ENCODE data around the gene ANXA4. TPM values are rescaled to one million over a fixed set of nuclear protein-coding genes. Genes with fewer than 3 reads are reported as not detected.

The ANXA4 gene
- total RNA-seq: 100 to 1,000 TPM in 1 of 8 experiments, 10 to 100 TPM in 3, 1 to 10 TPM in 4; 3.3 to 104 (median 11.1) TPM

DNA sequence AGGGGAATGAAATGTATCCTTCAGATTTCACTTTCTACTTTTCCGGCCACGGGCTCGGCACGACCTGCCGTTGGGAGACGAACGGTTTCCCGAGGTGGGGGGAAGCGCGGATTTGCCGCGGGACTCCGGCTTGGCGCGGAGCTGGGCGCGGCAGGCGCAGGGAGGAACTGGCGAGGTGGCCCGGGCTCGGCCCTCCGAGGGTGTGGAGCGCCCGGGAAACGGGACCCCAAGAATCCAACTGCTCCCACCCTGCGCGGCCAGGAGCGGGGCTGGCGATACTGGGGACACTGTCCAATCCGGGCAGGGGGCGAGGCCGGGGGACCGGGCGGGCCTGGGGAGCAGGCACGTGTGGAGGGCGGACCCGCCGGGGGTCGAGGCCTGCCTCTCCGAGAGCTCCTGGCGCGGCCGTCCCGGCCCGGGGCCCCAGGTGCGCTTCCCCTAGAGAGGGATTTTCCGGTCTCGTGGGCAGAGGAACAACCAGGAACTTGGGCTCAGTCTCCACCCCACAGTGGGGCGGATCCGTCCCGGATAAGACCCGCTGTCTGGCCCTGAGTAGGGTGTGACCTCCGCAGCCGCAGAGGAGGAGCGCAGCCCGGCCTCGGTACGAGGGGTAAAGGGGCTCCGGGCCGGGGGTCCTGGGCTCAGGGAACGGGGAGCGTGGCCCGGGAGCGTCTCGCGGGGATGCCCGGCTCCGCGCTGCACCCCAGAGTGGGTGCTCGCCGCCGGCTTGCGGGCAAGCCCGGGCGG is at the start of gene ANXA4:
Gene ANXA4, plus strand, starts transcription at position 560 of the 747 bp plus-strand sequence. CDS start 39,432 bp downstream, outside the sequence.
- WGBS, 10 experiments: 0 to 27% (median 8%) methylated on average over 2 to 5 of the region's 75 CpGs; no CpG with 5 or more reads in 7 of the 10 experiments
- no peak within 1 kb of the TSS for H3K27ac ChIP-seq
- no peaks in the 10 kb centered on the region for H3K4me1 ChIP-seq (replicated peaks in 1 of 2)
- ATAC-seq (replicated peaks in 6 of 8): peak; percentile 66 to 88 (median 80)
- in situ Hi-C loops (cut with MboI; ENCODE audit: low pct_unique_long_range_greater_than_20kb in 2 of 9, low sequenced_read_pairs in 9 of 9, unreplicated experiment in 9 of 9): no loop called here
- H3K4me3 ChIP-seq: peak within 1 kb of the TSS; percentile 12 to 35 (median 32)

DNA sequence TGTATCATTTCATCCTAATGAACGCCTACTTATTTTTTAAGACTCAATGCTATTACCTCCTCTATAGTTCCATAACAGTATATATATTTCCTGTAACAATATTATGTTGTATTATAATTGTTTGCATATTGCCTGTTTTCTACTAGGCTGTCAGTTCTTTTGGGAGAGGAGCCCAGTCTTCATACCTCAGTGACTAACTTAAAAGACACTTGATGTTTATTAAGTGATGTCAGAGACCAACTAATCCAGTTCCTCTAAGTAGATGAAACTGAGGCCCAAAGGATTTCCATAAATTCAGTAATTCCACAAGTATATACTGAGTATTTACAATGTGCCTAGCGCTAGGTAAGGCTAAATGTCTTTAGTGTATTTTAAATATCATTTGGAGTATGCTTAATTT is 49.5 kb upstream of the ANXA4 start:
- ATAC-seq (replicated peaks in 6 of 8): no peak
- in situ Hi-C loops (cut with MboI; ENCODE audit: low pct_unique_long_range_greater_than_20kb in 2 of 9, low sequenced_read_pairs in 9 of 9, unreplicated experiment in 9 of 9): no loop called here
- Histone ChIP-seq H3K4me3 (no peak overlapping the region), H3K4me1 (replicated peaks in 1 of 2) (peaks cover 0 to 9% of the 10 kb centered on the region in 2 donors), H3K27ac (no peak overlapping the region)
- 88 to 100% (median 100%) methylated on average over 1 to 2 of the region's 2 CpGs for WGBS, 10 experiments

DNA sequence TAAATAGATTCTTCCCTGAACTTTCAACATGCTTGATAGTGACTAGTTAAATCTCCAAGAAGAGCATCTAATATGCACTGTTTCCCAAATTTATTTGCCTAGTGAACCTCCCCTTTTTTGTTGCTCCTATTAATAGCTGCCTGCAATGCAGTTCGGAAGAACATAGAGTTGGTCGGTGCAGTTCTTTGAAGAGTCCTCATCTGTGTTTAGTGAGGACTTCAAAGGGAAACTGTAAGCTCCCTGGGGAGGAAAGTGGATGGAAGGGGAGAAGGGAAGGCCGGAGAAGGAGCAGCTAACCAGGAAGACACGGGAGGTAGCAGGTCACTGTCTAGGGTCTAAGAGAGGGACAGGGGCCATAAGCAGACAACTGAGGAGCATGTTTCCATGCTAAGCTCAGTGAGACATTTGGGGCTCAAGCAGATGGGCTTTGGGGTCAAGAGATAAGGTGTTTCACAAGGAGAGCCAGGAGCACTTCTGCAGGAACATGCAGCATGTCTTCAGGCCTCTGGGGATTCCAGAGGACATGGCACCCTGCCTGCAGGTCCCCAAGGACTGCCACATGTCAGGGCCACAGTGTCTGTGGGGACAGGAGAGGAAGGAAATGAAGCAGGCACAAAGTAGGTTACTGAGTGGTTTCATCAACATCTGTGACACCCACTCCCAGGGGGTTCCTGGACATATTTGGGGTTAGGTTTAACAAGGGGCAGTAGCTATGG is 48.7 kb upstream of the ANXA4 start:
- H3K4me3 ChIP-seq: no peak overlapping the region
- H3K27ac ChIP-seq: no peak overlapping the region
- WGBS, 10 experiments: 33 to 100% (median 70%) methylated on average over 1 to 4 of the region's 4 CpGs; no CpG with 5 or more reads in 2 of the 10 experiments
- ATAC-seq (replicated peaks in 6 of 8): no peak
- in situ Hi-C loops (cut with MboI; ENCODE audit: low pct_unique_long_range_greater_than_20kb in 2 of 9, low sequenced_read_pairs in 9 of 9, unreplicated experiment in 9 of 9): no loop called here
- peaks cover 0 to 9% of the 10 kb centered on the region in 2 donors for H3K4me1 ChIP-seq (replicated peaks in 1 of 2)

DNA sequence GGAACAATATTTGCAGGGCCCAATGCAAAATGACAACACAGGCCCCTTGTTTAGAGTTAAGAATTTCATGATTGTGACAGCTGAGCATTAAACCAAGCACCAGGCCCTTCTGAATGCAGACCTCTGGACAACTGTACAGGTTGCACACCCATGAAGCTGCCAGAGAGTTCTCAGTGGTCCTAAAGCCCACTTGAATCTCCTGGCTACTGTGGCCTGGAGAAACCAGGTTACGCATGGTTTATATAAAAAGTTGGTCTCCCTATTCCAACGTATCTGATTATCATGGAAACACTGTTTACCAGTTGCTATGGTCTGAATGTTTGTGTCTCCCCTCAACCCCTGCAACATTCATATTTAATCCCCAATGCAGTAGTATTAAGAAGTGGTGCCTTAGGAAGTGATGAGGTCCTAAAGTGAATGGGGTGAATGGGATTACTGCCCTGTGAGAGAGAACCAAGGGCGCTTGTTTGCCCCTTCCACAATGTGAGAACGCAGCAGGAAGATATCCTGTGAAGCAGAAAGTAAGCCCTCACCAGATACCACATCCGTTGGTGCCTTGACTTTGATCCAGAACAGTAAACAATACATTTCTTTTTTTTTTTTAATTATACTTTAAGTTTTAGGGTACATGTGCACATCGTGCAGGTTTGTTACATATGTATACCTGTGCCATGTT is 48.0 kb upstream of the ANXA4 start:
- peaks cover 0 to 9% of the 10 kb centered on the region in 2 donors for H3K4me1 ChIP-seq (replicated peaks in 1 of 2)
- no peak overlapping the region for H3K4me3 ChIP-seq
- no peak for ATAC-seq (replicated peaks in 6 of 8)
- WGBS, 10 experiments: 67 to 100% (median 85%) methylated on average over 1 to 5 of the region's 6 CpGs; no CpG with 5 or more reads in 2 of the 10 experiments
- in situ Hi-C loops (cut with MboI; ENCODE audit: low pct_unique_long_range_greater_than_20kb in 2 of 9, low sequenced_read_pairs in 9 of 9, unreplicated experiment in 9 of 9): no loop called here
- no peak overlapping the region for H3K27ac ChIP-seq

DNA sequence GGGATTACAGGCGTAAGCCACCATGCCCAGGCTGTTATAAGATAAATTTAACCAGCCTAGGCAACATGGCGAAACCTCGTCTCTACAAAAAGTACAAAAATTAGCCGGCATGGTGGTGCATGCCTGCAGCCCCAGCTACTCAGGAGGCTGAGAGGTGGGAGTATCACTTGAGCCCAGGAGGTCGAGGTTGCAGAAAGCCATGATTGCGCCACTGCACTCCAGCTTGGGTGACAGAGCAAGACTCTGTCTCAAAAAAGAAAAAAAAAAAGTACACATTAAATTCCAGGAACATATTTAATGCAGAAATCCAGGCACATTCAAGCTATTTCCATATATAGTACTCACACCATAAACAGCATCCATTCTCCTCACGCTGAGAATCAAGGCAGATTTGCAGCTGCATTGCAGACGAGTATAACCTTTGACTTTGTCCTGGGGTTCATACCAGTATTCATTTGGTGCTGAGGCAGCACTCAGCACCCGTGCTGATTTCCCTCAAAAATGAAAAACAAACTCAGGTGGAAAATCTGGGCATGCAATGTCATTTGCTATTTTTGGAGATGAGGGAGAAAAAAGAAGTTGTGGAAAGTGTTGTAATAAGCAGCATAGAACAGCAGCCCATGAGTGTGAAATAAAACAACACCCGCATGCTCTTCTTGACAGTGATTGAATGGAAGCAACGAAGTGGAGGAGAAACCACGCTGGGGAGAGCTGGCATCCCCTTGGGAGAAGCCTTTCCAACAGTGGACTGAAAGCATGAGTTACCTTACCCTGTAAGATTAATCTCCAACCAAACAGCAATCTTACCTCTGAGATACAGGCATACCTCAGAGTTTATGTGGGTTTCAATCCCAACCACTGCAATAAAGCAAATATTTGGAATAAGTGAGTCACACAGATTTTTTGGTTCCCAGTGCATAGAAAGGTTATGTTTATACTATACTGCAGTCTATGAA is 46.8 kb upstream of the ANXA4 start:
- 15 to 70% (median 41%) methylated on average over 2 to 11 of the region's 12 CpGs; no CpG with 5 or more reads in 1 of the 10 experiments for WGBS, 10 experiments

DNA sequence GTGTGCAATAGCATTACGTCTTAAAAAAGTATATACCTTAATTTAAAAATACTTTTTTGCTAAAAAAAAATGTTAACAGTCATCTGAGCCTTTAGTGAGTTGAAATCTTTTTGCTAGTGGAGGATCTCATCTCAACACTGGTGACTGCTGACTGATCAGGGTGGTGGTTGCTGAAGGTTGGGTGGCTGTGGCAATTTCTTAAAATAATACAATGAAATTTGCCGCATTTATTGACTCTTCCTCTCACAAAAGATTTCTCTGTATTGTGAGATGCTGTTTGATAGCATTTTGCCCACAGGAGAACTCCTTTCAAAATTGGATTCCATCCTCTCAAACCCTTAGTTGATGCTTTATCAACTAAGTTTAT is 46.1 kb upstream of the ANXA4 start:
- Histone ChIP-seq H3K4me3 (no peak overlapping the region), H3K4me1 (replicated peaks in 1 of 2) (peaks cover 0 to 9% of the 10 kb centered on the region in 2 donors), H3K27ac (no peak overlapping the region)
- in situ Hi-C loops (cut with MboI; ENCODE audit: low pct_unique_long_range_greater_than_20kb in 2 of 9, low sequenced_read_pairs in 9 of 9, unreplicated experiment in 9 of 9): no loop called here
- WGBS, 10 experiments: 0 to 100% (median 53%) methylated on average over 1 to 2 of the region's 2 CpGs; no CpG with 5 or more reads in 1 of the 10 experiments
- ATAC-seq (replicated peaks in 6 of 8): no peak

More for the DNA sequence above, 46.8 kb upstream of the ANXA4 start:
- no peak overlapping the region for H3K4me3 ChIP-seq
- no peak overlapping the region for H3K27ac ChIP-seq
- ATAC-seq (replicated peaks in 6 of 8): peak in 5 of 8 experiments; percentile 10 to 72 (median 43)
- in situ Hi-C loops (cut with MboI; ENCODE audit: low pct_unique_long_range_greater_than_20kb in 2 of 9, low sequenced_read_pairs in 9 of 9, unreplicated experiment in 9 of 9): no loop called here
- peaks cover 0 to 9% of the 10 kb centered on the region in 2 donors for H3K4me1 ChIP-seq (replicated peaks in 1 of 2)

DNA sequence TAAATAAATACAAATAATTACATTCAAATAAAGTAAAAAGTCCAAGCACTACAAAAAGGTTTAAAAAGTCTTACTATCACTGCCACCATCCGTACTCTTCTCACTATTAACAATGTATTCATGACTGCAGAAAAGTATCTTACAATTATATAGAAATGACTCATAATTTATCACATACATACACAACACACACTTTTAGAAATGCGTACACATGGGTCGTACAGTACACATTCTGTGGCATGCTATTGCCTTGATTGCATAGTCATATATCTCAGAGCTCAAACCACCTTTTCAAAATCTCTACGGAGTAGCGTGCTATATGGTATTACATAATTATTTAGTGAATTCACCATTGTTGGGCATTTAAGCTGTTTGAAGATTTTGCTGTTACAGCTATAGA is 41.6 kb upstream of the ANXA4 start:
- in situ Hi-C loops (cut with MboI; ENCODE audit: low pct_unique_long_range_greater_than_20kb in 2 of 9, low sequenced_read_pairs in 9 of 9, unreplicated experiment in 9 of 9): loop anchor here in 4 of 9 experiments (10.0 to 25.0 kb wide), 3 partner anchors 112 to 146 kb away; no protein-coding TSS in a partner anchor
- Histone ChIP-seq H3K4me3 (no peak overlapping the region), H3K27ac (no peak overlapping the region), H3K4me1 (replicated peaks in 1 of 2) (peaks cover 0 to 2% of the 10 kb centered on the region in 2 donors)
- no peak for ATAC-seq (replicated peaks in 6 of 8)
- WGBS, 10 experiments: 20 to 100% (median 96%) methylated on average over 1 to 5 of the region's 5 CpGs; no CpG with 5 or more reads in 3 of the 10 experiments

DNA sequence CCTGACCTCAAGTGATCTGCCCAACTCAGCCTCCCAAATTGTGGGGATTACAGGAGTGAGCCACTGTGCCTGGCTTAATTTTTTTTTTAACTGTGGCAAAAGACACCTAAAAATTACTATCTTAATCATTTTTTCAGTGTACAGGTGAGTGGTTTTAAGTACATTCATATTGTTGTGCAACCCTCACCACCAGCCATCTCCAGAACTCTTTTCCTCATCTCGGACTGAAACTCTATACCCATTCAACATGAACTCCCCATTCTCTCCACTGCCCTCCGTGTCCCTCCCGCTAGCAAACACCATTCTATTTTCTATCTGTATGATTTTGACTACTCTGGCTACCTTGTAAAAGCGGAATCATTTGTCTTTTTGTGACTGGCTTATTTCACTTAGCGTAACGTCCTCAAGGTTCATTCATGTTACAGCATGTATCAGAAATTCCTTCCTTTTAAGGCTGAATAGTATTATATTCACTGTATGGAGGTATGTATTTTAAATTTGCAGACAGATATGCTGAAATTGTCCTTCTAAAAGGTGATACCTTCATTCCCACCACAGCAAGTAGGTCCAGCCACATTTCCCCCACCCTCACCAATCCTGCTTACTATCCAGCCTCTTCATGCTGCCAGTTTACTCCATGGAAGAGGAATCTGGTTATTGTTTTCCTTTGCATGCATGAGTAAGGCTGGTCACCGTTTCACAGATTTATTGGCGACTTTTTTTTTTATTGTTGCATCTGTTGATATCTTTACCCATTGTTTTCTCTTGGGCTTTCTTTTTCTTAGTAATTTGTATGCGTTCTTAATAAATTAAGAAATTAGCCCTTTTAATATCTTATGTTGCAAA is 40.6 kb upstream of the ANXA4 start:
- ATAC-seq (replicated peaks in 6 of 8): no peak
- Histone ChIP-seq H3K27ac (no peak overlapping the region), H3K4me3 (no peak overlapping the region), H3K4me1 (replicated peaks in 1 of 2) (no peaks in the 10 kb centered on the region)
- WGBS, 10 experiments: 77 to 100% (median 84%) methylated on average over 1 to 9 of the region's 9 CpGs
- in situ Hi-C loops (cut with MboI; ENCODE audit: low pct_unique_long_range_greater_than_20kb in 2 of 9, low sequenced_read_pairs in 9 of 9, unreplicated experiment in 9 of 9): loop anchor here in 4 of 9 experiments (10.0 to 25.0 kb wide), 3 partner anchors 111 to 147 kb away; no protein-coding TSS in a partner anchor

DNA sequence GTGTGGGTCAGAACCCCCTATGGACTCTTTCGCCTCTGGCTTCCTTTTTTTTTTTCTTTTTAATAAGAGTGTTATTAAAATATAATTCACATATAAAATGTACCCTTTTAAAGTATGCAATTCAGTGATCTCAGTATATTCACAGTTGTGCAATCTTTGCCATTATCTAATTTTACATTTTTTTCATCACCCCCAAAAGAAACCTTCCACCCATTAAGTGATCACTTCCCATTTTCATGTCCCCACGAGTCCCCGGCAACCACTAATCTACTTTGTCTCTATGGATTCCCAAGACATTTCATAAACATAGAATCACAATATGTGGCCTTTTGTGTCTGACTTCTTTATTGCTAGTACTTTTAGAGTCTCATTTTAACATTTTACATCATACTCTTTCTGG is 38.7 kb upstream of the ANXA4 start:
- in situ Hi-C loops (cut with MboI; ENCODE audit: low pct_unique_long_range_greater_than_20kb in 2 of 9, low sequenced_read_pairs in 9 of 9, unreplicated experiment in 9 of 9): loop anchor here in 4 of 9 experiments (10.0 to 25.0 kb wide), 3 partner anchors 109 to 148 kb away; no protein-coding TSS in a partner anchor
- Histone ChIP-seq H3K4me1 (replicated peaks in 1 of 2) (no peaks in the 10 kb centered on the region), H3K4me3 (no peak overlapping the region), H3K27ac (no peak overlapping the region)
- WGBS, 10 experiments: 70 to 100% (median 86%) methylated on average over 1 to 3 of the region's 3 CpGs; no CpG with 5 or more reads in 1 of the 10 experiments
- no peak for ATAC-seq (replicated peaks in 6 of 8)

DNA sequence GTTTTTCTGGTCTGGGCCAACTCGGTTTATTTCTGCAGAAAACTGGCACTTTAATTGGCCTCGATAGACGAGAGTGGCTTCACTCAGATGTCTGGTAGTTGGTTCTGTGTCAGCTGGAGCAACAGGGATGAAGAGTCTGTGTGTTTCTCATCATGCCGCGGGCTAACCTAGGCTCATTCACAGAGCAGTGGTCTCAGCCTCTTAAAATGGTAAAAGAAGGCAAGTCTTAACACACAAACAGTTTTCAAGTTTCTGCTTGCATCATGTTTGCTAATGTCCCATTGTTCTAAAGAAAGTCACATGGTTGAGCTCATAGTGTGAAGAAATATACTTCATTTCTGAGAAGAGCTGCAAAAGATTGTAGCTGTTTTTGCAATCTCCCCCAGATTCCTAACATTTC is 37.5 kb upstream of the ANXA4 start:
- Histone ChIP-seq H3K27ac (no peak overlapping the region), H3K4me1 (replicated peaks in 1 of 2) (no peaks in the 10 kb centered on the region), H3K4me3 (no peak overlapping the region)
- no peak for ATAC-seq (replicated peaks in 6 of 8)
- WGBS, 10 experiments: 40 to 88% (median 67%) methylated on average over 1 to 5 of the region's 5 CpGs; no CpG with 5 or more reads in 1 of the 10 experiments
- in situ Hi-C loops (cut with MboI; ENCODE audit: low pct_unique_long_range_greater_than_20kb in 2 of 9, low sequenced_read_pairs in 9 of 9, unreplicated experiment in 9 of 9): loop anchor here in 4 of 9 experiments (10.0 to 25.0 kb wide), 3 partner anchors 108 to 150 kb away; no protein-coding TSS in a partner anchor

DNA sequence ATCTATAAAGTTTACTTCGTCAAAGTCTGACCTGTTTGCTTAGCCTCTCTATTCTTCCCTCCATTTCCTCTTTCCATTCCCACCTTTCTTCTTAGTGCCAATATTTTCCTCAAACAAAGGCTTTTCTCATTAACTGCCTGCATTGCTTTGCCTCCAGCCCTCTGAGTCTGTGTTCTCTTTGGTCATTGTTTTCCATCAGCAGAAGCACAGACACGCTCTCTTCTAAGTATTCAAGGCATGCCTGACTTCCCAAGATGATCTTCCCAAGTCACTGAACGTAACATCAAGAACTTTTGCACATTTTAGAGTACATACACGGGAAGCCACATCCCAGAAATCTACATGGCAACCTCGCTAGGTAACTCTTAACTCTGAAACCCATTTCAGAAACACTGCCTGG is 32.6 kb upstream of the ANXA4 start:
- 43 to 86% (median 71%) methylated on average over 2 to 5 of the region's 5 CpGs for WGBS, 10 experiments
- ATAC-seq (replicated peaks in 6 of 8): no peak

More for the DNA sequence above, 32.6 kb upstream of the ANXA4 start:
- in situ Hi-C loops (cut with MboI; ENCODE audit: low pct_unique_long_range_greater_than_20kb in 2 of 9, low sequenced_read_pairs in 9 of 9, unreplicated experiment in 9 of 9): loop anchor here in 4 of 9 experiments (10.0 to 25.0 kb wide), 3 partner anchors 103 to 154 kb away; no protein-coding TSS in a partner anchor
- Histone ChIP-seq H3K4me3 (no peak overlapping the region), H3K27ac (no peak overlapping the region), H3K4me1 (replicated peaks in 1 of 2) (no peaks in the 10 kb centered on the region)
